ENCODE results near the gene FIS1.

FIS1 gene

DNA sequence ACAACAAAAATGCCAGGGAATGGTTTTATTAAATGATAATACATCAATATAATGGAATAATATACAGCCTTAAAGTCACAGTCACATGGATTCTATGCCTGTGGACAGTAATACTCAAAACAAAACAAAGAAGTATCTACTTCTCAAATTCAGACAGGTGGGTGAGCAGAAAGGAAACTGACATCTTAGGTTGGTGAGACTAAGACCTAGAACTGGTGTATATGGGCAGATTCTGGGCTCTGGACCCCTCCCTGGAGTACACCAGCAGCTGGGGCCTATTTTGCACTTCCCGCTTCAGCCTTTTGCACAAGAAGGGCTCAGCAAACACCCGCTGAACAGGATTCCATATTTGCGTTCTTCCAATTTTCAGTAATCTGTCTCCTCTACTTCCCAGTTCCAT is 5.4 kb upstream of the FIS1 start:
- DNase-seq (ENCODE audit: extremely low read depth, low read depth), result no peak
- TF ChIP-seq, protein P1, sequence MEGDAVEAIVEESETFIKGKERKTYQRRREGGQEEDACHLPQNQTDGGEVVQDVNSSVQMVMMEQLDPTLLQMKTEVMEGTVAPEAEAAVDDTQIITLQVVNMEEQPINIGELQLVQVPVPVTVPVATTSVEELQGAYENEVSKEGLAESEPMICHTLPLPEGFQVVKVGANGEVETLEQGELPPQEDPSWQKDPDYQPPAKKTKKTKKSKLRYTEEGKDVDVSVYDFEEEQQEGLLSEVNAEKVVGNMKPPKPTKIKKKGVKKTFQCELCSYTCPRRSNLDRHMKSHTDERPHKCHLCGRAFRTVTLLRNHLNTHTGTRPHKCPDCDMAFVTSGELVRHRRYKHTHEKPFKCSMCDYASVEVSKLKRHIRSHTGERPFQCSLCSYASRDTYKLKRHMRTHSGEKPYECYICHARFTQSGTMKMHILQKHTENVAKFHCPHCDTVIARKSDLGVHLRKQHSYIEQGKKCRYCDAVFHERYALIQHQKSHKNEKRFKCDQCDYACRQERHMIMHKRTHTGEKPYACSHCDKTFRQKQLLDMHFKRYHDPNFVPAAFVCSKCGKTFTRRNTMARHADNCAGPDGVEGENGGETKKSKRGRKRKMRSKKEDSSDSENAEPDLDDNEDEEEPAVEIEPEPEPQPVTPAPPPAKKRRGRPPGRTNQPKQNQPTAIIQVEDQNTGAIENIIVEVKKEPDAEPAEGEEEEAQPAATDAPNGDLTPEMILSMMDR (IDR thresholded peaks at IDR 0.05; ENCODE audit: low read depth, low read length, missing control alignments), result no peak
- no peak overlapping the region for H3K4me3 ChIP-seq (replicated peaks; ENCODE audit: low read depth, low read length)

DNA sequence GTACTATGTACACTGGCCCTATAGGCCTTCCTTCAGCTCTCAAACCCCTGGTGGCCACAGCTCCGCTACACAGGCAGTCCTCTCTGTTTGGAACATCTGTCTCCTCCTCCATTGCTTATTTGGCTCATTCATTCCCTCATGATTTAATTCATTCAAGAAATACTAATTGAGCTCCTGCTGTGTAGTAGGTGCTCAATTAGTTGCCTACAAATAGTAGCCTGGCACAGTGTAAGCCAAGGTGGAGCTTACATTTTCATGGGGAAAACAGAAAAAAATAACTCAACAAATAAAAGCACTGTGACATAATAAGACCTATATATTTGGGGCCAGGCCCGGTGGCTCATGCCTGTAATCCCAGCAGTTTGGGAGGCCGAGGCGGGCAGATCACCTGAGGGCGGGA is 3.4 kb upstream of the FIS1 start:
- DNase-seq (ENCODE audit: extremely low read depth, low read depth), result no peak
- H3K4me3 ChIP-seq (replicated peaks; ENCODE audit: low read depth, low read length), result no peak overlapping the region
- TF ChIP-seq, protein P1 (IDR thresholded peaks at IDR 0.05; ENCODE audit: low read depth, low read length, missing control alignments), result no peak

DNA sequence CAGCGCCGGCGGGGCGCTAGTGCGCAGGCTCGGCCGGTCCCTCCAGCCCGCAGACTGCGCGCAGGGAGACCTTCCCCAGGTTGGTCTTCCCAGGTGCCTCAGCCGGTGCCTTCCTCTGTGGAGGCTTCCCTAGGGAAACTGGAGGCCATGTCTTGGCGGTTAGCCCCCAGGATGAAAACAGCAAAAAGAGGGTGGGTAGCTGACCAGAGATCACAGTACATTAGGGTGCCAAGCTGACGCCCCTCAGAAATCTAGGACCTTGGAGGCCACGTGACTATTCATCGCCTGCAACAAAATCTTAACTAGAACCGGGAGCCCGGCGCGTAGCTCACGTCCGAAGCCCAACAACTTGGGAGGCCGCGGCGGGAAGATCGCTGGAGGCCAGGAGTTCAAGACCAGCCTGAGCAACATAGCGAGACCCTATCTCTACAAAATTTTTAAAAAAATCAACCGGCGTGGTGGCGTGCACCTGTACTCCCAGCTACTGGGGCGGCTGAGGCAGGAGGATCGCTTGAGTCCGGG is 327 bp upstream of the FIS1 start:
- DNase-seq (ENCODE audit: extremely low read depth, low read depth), result no peak
- peak overlapping the region; percentile 69 for H3K4me3 ChIP-seq (replicated peaks; ENCODE audit: low read depth, low read length)
- TF ChIP-seq, protein P1 (IDR thresholded peaks at IDR 0.05; ENCODE audit: low read depth, low read length, missing control alignments), result no peak

DNA sequence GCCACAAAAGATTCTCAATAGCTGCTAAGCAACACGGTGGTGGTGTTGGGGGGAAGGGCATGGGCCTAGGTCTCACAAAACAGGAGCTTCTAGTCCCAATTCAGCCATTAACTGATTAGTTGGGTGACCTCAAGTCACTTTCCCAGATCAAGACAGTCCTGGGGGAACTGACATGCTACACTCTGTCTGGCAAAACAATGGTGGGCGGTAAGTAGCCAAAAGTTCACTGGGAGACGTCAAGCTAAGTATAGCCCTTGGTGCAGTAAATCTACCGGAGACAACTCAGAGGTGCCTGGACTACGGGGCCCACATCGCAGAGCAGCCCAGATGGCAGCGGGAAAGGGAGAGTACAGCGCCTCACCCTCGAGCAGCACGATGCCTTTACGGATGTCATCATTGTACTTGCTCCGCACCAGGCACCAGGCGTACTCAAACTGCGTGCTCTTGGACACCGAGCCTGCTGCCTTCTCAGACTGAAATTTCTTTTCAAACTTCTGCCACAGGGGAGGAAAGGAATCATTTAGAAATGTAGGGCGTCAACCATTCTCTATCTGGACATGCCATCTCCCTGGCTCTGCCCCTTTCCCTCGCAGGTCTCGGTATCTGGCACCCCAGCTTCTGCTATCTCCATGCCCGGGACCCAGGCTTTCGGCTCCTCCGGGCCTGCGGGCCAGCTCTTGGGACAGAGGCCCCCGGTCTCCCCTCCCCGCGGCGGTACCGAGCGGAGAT is 1.1 kb downstream of the FIS1 start:
- TF ChIP-seq, protein P1 (IDR thresholded peaks at IDR 0.05; ENCODE audit: low read depth, low read length, missing control alignments), result no peak
- no peak for DNase-seq (ENCODE audit: extremely low read depth, low read depth)
- peak overlapping the region; percentile 69 for H3K4me3 ChIP-seq (replicated peaks; ENCODE audit: low read depth, low read length)

DNA sequence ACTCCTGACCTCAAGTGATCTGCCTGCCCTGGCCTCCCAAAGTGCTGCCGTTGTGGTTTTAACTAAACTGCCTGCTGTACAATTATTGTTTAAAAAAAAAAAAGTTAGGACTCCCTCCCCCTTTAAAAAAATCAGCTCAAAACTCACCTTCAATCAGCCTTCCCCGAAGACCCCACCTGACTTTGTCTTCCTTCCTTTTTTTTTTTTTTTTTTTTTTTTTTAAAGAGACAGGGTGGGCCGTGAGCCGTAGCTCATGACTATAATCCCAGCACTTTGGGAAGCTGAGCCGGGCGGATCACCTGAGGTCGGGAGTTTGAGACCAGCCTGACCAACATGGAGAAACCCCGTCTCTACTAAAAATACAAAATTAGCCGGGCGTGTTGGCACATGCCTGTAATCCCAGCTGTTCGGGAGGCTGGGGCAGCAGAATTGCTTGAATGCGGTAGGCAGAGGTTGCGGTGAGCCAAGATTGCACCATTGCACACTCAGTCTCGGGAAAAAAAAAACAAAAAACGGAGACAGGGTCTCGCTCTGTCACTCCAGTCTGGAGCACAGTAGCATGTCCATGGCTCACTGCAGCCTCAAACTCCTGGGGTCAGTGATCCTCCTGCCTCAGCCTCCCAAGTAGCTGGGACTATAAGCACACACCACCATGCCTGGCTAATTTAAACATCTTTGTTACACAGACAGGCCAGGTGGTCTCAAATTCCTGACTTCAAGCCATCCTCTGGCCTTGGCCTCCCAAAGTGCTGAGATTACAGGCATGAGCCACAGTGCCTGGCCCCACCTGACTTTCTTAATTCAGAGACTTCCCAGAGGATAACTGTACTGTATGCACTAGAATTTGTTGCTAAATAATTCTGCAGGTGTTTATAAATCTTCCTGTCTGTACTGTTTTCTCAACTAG is 3.2 kb downstream of the FIS1 start:
- no peak overlapping the region for H3K4me3 ChIP-seq (replicated peaks; ENCODE audit: low read depth, low read length)
- TF ChIP-seq, protein P1 (IDR thresholded peaks at IDR 0.05; ENCODE audit: low read depth, low read length, missing control alignments), result no peak
- no peak for DNase-seq (ENCODE audit: extremely low read depth, low read depth)

DNA sequence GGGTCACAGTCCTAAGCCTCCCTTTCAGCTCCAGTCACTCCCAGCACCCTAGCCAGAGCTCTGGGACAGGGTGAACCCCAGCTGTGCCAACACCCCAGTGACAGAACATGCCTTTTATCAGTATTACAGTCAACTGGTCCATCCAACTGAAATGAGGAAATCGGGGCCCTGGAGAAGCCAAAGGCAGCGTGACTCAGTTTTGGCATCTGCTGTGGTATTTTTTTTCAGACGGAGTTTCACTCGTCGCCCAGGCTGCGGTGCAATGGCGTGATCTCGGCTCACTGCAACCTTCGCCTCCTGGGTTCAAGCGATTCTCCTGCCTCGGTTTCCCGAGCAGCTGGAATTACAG is 3.9 kb downstream of the FIS1 start:
- TF ChIP-seq, protein P1 (IDR thresholded peaks at IDR 0.05; ENCODE audit: low read depth, low read length, missing control alignments), result no peak
- H3K4me3 ChIP-seq (replicated peaks; ENCODE audit: low read depth, low read length), result no peak overlapping the region
- DNase-seq (ENCODE audit: extremely low read depth, low read depth), result no peak

Data from HFF-Myc (cell line).